HG03064 (cell line): Measurements from ENCODE around the gene AMBP.
"Not testable (repeated sequence)": the region's sequence is repeated elsewhere in the genome, so short reads cannot be mapped to it uniquely, and the experiment has no call there.

Experiments used
- ATAC-seq: cut with Tn5 transposase; IDR thresholded peaks from one replicate; pipeline ENCODE4 v1.9.1; 2021; ENCODE audit warnings: low read depth; ENCODE audit not compliant: unreplicated experiment

AMBP gene

DNA sequence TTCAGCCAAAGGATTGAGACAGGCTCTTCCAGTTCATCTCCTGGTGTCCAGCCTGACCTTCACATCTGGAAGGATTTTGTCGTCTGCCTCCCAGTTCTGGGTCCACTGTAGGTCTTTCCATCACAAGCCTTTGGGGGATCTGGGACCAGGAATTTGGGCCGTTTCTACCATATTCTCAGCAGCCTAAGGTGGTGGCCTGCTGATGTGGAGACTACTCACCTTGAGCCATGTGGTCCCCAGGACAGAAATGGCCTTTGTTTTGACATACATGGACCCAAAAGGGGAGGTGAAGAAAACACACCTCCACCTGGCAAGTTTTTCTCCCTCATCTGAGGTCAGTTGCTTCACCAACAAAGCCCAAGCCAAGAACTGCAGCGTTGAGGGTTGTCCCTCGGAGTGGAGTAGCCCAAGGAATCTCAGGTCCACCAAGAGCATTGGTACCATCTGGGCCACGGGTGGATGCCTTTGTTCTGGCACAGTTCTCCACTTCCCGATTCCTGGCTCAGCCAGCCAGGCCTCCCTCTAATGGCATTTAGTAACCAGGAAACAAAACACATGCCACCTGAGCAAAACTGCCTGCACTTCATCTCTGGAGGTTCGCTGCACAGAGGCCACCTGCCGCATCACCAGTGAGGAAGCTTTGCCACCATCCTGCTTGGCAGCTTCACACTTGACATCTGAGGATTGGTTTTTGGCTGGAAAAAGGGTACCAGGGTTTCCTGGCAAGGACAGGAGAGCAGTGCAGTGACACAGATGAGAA lies 24.7 kb downstream of the AMBP start:
- ATAC-seq = no peak

- ATAC-seq = no peak
These were observed 26.4 kb downstream of the AMBP start for GRCh38 chr9:114051706-114052105.

DNA sequence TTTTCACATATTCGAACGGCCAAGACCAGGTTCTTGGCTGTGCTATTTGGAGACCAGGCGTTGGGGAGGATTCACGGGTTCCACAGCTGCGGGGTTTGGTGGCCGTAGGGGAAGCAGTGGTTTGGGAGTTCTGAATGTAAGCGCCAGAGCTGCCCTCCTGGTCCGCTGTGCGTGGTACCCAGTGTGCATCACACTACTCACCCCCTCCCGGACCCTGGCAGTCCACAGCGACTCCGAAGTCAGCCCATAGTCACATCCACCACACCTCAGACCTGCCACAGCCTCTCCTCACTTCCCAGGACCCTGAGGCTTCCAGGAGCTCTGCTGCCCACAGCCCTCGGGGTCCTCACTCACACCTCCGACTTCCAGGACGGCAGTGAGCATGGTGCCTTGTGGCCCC lies 26.8 kb downstream of the AMBP start:
- ATAC-seq = no peak

GRCh38 chr9:114050646-114051045 lies 27.5 kb downstream of the AMBP start:
- no peak for ATAC-seq

DNA sequence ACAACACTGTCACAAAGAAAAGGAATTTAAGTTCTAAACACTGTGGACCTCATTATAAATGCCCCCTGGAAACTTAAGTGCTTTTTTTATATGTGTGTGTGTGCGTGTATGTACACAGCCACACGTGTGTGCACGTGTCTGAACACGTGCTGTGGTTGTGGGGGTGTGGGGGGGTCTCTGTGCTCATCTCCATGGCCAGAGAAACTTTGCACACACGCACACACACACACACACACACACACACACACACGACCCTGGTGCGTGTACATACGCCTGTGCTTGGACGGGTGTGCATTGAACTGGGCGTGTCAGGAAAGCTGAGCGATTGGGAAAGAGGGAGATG lies 27.9 kb downstream of the AMBP start:
- no peak for ATAC-seq

GRCh38 chr9:114049441-114050225 lies 28.5 kb downstream of the AMBP start:
- no peak for ATAC-seq

DNA sequence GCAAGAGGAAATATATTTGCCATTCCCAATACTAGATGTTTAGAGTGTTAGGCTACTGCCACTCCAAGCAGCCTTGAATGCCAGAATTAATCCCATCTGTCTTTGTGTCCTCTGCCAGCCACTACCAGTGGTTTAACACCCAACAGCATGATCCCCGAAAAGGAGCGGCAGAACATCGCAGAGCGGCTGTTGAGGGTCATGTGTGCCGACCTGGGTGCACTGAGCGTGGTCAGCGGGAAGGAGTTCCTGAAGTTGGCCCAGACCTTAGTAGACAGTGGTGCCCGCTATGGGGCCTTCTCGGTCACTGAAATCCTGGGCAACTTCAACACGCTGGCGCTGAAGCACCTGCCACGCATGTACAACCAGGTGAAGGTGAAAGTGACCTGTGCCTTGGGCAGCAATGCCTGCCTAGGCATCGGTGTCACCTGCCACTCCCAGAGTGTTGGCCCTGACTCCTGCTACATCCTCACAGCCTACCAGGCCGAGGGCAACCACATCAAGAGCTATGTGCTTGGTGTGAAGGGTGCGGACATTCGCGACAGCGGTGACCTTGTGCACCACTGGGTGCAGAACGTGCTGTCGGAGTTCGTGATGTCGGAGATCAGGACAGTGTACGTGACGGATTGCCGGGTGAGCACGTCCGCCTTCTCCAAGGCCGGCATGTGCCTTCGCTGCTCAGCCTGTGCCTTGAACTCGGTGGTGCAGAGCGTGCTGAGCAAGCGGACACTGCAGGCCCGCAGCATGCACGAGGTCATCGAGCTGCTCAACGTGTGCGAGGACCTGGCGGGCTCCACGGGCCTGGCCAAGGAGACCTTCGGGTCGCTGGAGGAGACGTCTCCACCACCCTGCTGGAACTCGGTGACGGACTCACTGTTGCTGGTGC lies 29.3 kb downstream of the AMBP start:
- ATAC-seq = no peak

GRCh38 chr9:114047717-114048116 lies 30.4 kb downstream of the AMBP start:
- ATAC-seq = no peak

DNA sequence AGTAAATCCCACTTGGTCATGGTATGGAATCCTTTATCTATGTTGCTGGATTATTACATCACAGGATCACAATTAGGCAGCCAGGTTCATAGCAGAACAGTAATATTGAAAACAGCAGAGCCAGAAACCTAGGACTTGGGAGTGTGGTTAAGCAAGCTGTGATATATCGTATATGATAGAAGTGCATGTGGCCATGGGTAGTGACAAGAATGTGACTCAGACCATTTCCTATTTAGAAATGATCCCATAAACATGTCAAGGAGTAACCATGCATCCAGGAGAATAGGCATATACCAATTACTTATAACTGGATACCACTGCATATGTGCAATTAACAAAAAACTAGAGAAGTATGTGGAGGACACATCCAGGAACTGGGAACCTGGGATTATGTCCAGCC lies 31.2 kb downstream of the AMBP start:
- no peak for ATAC-seq

GRCh38 chr9:114046237-114046755 lies 31.8 kb downstream of the AMBP start:
- ATAC-seq = no peak

DNA sequence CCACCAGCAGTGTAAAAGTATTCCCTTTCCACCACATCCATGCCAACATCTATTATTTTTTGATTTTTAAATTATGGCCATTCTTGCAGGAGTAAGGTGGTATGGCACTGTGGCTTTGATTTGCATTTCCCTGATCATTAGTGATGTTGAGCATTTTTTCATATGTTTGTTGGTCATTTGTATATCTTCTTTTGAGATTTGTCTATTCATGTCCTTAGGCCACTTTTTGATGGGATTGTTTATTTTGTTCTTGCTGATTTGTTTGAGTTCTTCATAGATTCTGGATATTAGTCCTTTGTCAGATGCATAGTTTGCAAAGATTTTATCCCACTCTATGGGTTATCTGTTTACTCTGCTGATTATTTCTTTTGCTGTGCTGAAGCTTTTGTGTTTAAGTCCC lies 34.4 kb downstream of the AMBP start:
- not testable (repeated sequence) for ATAC-seq

DNA sequence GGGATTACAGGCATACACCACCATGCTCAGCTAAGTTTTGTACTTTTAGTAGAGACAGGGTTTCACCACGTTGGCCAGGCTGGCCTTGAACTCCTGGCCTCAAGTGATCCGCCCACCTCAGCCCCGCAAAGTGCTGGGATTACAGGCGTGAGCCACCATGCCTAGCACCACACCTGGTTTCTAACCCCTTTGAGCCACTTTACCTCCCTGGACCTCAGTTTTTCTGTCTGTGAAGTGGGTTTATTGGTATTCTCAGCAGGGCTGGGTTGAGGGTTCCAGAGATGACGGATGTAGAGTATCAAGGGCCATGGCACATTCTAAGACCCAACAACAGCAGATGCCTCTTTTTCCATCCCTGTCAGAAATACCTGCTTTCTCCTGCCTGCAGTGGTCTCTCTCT lies 38.6 kb downstream of the AMBP start:
- no peak for ATAC-seq

DNA sequence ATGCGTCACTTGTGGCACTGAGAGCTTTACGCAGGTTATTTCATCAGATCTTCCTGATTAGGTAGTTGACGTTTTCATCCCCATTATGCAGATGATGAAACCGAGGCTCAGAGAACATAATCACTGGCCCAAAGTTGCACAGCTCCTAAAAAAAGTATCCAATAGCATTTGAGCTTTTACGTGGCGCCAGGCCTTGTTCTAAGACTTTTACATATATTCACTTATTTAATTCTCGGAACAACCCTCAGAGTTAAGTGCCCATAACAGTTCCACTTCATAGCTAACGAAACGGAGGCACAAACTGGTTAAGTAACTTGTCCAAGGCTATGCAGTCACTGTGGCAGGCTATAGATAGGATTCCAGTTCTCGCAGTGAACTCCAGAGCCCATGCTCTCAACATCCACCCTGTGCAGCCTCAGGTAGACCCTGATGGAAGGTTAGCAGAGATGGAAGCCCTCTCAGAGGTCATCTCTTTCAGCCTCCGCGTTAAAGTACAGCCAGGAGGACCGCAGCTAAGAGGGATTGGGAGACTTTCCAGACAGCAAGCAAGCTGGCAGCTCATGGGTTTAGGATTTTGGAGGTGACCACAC lies 39.3 kb downstream of the AMBP start:
- no peak for ATAC-seq

- no peak for ATAC-seq
These were observed 40.0 kb downstream of the AMBP start for GRCh38 chr9:114037961-114038723.

GRCh38 chr9:114037249-114037648 lies 40.9 kb downstream of the AMBP start:
- no peak for ATAC-seq

DNA sequence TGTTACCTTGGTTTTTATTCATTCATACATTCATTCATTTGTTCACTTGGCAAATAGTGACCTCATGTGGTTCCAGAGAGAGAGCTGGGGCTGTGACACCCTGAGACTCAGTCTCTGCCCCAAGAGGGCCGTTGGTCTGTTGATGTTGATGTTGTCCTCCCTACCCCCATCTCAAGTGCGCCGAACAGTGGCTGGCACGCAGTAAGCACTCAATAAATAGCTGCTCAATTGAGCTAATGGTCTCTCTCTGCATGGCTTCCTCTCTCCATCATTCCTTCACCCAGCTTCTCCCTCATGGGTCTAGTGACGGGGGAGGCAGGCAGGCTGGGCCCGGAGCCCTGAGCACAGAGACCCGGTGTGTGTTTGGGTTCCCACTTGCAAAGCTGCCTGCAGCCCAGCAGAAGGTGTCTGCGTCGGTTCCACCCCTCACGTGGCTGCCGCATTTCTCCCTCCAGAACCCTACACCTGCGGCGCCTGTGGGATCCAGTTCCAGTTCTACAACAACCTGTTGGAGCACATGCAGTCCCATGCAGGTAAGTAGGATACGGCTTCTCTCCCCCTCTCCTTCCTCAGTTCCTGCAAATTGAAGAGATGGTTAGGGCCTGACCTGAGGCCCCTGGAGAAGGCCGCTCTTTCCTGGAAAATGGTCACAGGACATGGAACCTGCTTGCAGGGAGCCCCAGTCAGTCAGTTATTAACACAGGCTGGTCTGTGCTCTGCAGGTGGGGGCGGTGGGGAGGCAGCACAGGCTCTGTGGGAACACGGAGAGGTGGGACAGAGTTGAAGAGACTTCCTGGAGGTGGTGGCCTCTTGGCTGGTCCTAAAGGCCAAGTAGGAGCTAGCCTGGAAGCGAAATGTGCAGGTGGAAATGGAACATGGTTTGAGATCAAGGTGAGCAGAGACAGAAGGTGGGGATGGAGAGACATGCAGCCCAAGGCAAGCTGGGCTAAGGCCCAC lies 42.0 kb downstream of the AMBP start:
- no peak for ATAC-seq

DNA sequence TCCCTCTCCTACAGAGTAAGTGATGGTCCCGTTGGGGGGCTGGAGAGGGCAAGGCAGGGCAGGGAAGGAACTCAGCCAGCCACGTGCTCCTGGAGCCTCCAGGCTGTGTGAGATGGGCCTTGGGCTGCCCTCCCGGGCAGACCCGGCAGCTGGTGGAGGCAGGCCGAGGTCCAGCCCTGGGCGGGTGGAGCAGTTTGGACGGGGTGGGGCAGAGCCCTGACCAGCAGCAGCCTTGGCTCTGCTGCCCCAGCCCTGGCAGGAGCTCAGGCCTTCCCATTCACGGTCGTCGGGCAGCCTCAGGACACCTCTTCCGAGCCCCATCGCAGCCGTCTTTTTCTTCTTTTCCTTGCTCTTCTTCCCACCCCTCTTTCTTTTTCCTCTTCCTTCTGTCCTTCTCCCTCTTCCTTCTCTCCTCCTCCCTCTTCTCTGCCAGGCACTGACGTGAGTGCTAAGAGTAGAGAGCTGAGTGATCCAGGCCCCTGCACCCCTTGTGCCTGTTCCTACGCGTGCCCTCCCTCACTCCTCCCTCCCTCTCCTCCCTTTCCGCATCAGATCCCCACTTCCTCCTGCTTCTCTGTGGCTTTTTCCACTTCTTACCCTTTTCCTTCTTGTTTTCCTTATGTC lies 42.8 kb downstream of the AMBP start:
- no peak for ATAC-seq

DNA sequence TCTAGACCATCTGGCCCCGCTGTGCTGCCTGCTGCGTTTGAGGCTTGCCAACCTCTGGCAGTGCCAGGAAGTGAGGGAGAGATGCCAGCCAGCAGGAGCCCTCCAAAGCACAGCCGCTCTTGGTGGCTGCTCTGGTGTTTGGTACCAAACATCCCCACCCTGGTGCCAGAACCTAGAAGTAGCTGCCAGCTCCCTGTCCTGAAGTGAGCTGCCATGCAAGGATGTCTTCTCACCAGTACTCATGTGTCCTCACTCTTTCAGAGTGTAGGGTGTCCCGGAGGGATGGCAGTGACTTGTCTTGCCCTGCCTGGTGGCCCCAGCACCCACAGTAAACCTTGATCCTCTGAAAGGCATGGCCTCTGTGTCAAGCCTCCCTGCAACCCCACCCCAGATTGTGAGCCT lies 43.4 kb downstream of the AMBP start:
- ATAC-seq = no peak
